NOMO-1 treated with DMSO at 0.1 percent for 48 hours (cell line): ENCODE data around the gene GALC.
A peak's percentile ranks its signal among the peaks of the same experiment; 100 is the strongest.

ENCODE experiments used
- DNase-seq: peaks from one replicate; lab custom pipeline; 2025; ENCODE audit not compliant: unreplicated experiment; lab: John Stamatoyannopoulos, UW

The GALC gene

DNA sequence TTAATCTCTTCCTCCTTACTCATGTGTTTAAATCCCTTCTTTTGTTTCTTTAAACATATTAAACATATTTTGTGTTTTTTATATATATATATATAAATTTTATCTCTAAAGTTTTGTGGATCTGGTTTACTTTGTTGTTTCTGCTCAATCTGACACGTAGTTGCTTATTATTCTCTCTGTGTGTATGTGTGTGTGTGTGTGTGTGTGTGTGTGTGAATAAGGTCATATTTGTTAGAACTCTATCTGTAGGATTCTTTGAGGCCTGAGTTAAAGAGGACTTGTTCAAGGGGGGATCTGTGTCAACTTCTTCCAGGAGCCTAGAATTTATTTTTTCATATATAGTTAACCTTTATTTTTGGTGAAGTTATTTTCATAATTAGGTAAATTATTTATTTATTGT is 14.6 kb upstream of the GALC start:
- DNase-seq, result no peak

GRCh38 chr14:88005978-88006851 is 13.2 kb upstream of the GALC start:
- peak; percentile 90 for DNase-seq

- peak; percentile 94 for DNase-seq
Measured at GRCh38 chr14:88005050-88005481, 12.1 kb upstream of the GALC start, which contains the start of gene GPR65. TSS of gene GPR65 (plus strand) at chr14:88005135. CDS start at chr14:88010848, 5,713 bp downstream.

GRCh38 chr14:88004506-88005036 is 11.6 kb upstream of the GALC start:
- peak; percentile 74 for DNase-seq

DNA sequence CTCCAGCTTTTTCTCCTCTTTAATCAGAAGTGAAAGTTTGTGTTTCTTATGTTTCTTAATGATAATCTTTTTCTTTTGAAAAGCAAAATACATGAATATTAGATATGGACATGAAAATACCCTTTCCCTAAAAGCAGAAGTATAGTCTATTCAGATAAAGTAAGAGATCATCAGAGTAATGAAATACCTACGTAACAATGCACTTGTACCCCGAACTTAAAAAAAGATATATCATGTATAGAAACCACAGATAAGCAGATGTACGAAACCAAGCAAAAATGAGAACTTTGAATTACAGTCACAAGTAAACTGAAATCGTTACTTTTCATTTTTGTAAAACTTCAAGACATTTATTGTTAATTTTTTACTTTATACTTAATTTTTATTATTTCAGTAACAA is 10.4 kb upstream of the GALC start:
- peak; percentile 13 for DNase-seq

- DNase-seq, result peak; percentile 88
Measured at GRCh38 chr14:88002421-88003075, 9.6 kb upstream of the GALC start.

GRCh38 chr14:87999277-87999676 is 6.3 kb upstream of the GALC start:
- peak; percentile 83 for DNase-seq

DNA sequence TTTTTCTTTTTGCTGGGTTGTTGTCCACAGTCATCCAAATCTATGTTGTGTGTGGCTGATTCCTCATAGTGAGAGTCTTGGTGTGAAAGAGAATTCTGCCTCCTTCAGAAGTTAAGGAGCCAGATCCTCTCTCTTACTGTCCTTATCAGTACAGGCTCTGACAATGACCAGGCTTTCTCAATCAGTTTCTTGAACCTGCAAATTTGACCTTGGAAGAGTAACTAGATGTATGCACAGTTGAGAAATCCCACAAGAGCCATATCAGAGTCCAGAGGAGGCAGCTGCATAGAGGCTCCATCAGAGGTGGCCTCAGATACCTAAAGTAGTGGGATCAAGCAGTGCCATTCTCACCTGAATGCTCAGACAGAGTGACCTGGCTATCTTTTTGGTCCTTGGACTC is 5.5 kb upstream of the GALC start:
- DNase-seq, result no peak

GRCh38 chr14:87996291-87996592 is 3.3 kb upstream of the GALC start:
- DNase-seq, result no peak

GRCh38 chr14:87995500-87996290 is 2.7 kb upstream of the GALC start:
- peak; percentile 40 for DNase-seq

DNA sequence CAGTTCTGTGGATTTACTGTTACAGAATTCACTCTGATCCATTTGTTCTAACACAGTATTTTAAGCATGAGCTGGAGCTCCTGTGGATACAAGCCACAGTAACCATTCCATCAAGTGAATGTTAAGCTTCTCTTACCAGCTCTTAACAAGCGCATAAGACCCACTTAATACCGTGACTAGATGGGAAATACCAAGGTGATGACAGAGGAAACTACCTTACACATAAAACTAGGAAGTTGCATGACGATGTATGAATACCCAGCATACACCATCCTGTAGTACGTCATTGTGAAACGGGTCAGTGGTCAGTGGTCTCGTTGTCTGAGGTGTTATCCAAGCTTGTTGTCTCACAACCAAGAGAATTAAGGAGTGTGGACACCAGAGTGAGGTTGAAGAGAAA is 2.0 kb upstream of the GALC start:
- no peak for DNase-seq

- peak; percentile 25 for DNase-seq
Measured at GRCh38 chr14:87992346-87992717, 650 bp downstream of the GALC start.

GRCh38 chr14:87990682-87991081 is 2.3 kb downstream of the GALC start:
- DNase-seq, result peak; percentile 5

- no peak for DNase-seq
Measured at GRCh38 chr14:87989956-87990299, 3.1 kb downstream of the GALC start.

DNA sequence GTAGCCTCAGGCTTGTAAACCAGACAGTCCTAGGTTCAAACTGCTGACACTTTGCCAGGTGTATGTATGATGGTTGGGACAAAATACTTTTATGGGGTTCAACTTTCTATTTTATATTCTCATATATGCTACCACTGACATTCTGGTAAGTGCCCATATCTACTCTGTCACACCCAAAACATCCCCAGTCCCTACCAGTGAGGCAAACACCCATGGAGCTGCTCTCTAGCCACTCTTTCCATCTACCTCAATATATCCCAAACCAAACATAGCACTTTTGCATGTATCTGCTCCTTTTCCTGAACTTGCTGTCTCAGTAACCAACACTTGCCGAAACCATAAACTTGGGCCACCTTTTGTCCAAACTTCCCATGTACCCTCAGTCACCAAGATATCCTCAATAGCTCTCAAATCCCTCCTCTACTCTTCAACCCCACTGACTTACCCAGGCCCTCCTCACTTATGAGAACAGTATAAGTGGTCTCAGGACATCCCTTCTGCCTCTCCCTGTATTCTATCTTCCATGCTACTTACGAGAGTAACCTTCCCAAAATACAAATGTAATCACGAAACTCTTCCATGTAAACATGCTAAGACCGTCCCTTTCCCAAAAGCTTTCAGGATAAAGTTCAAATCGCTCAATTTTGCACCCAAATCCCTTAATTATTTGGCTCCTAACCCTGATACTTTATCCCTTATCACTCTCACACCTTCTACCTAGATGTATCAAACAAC is 3.6 kb downstream of the GALC start:
- no peak for DNase-seq

DNA sequence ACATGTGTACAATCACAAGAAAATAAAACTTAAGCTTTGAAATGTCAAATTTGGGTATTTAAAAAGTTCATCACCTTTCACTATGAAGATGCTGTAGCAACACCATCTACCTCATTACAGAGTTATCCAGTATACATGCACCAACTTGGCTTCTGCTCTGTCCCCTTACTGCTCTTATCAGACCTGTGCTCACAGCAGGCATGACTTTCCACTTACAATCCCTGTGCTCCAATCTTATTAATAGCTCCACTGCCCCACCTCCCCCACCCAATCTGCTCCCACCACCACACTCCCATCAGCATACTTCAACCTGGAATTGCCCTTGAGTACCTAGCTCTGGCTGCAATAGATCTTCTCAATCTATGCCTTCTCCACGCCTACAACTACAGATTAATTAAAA is 13.3 kb downstream of the GALC start:
- no peak for DNase-seq

DNA sequence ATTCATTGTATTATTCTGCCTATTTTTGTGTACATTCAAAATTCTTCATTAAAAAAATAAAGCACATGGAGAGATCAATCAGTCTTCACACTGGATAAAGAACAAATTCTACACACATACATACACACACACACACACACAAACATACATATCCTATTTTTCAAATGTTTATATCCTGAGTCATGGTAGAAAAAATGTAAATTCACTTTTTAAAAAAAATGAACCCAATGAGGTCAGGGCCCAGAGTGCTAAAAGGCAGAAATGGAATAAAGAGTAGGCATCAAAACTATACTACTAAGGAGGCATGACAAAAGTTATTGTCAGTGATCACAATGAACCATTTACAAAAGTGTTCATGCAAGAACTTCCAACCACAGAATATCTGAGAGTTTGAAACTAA is 17.3 kb downstream of the GALC start:
- DNase-seq, result no peak

- no peak for DNase-seq
Measured at GRCh38 chr14:87971010-87971409, 22.0 kb downstream of the GALC start.

- DNase-seq, result no peak
Measured at GRCh38 chr14:87967496-87967895, 25.5 kb downstream of the GALC start.

GRCh38 chr14:87966816-87967215 is 26.2 kb downstream of the GALC start:
- DNase-seq, result no peak

- no peak for DNase-seq
Measured at GRCh38 chr14:87961246-87961645, 31.7 kb downstream of the GALC start.
